Sigmoid colon (tissue), 7 donors: ENCODE results near the gene NHS. TPM values are rescaled to one million over a fixed set of nuclear protein-coding genes. Genes with fewer than 3 reads are reported as not detected.

Source experiments
- DNase-seq: peaks from one replicate; pipeline ENCODE4 v3.0.0-alpha.2; 2019
- H3K27ac ChIP-seq, 4 donors: fragments of 200-600 bp; sonication (generic); one replicate each; pipeline ENCODE4 v1.5.1; 2016 to 2019; ENCODE audit warnings: mild to moderate bottlenecking in 1 of 4
- H3K27me3 ChIP-seq, 3 donors: fragments of 200-600 bp; sonication (generic); one replicate each; pipeline ENCODE4 v1.5.1; 2019; ENCODE audit warnings: mild to moderate bottlenecking in 1 of 3
- H3K36me3 ChIP-seq, 4 donors: fragments of 200-600 bp; sonication (generic); one replicate each; pipeline ENCODE4 v1.5.1; 2016 to 2019
- H3K4me1 ChIP-seq, 4 donors: fragments of 200-600 bp; sonication (generic); one replicate each; pipeline ENCODE4 v1.5.1; 2017 to 2019
- H3K4me3 ChIP-seq, 4 donors: fragments of 200-600 bp; sonication (generic); one replicate each; pipeline ENCODE4 v1.5.1; 2017 to 2019; ENCODE audit warnings: mild to moderate bottlenecking in 2 of 4, moderate library complexity in 1 of 4
- H3K9me3 ChIP-seq, 4 donors: fragments of 200-600 bp in 3 of 4; sonication (generic) in 3 of 4; one replicate each; pipeline versions ENCODE4 v1.5.1 to v1.6.1; 2013 to 2019
- EP300 ChIP-seq, 4 donors: sonication (generic); formaldehyde crosslinking; IDR thresholded peaks; one replicate each; pipeline ENCODE4 v1.6.1; 2017; ENCODE audit warnings: antibody characterized with exemption in 4 of 4
- POLR2A ChIP-seq, 2 donors: fragments of 450-650 bp; IDR thresholded peaks; one replicate each; pipeline ENCODE4 v1.6.1; 2016; ENCODE audit warnings: antibody characterized with exemption in 2 of 2, mild to moderate bottlenecking in 2 of 2, moderate library complexity in 2 of 2
- POLR2AphosphoS5 ChIP-seq, 4 donors: sonication (generic); formaldehyde crosslinking; IDR thresholded peaks; one replicate each; pipeline ENCODE4 v1.6.1; 2017; ENCODE audit warnings: antibody characterized with exemption in 4 of 4
- WGBS, 2 donors: extraction: QIAGEN DNeasy Blood & Tissue Kit; methylation state at CpG; one replicate each; pipeline ENCODE4 v1.1.7; 2013; 5-methylcytosine and 5-hydroxymethylcytosine counted together
- intact Hi-C: fragments of 100-400 bp; cut with DNase I; formaldehyde crosslinking; loops from one replicate; pipeline ENCODE4 v1.15.1; 2023
- polyA plus RNA-seq, 3 donors: library from polyadenylated mRNA; stranded (reverse); fragments of 200-250 nt; gene quantifications; one replicate each; pipeline ENCODE4 v1.2.3, GENCODE V29; 2013
- total RNA-seq, 4 donors: library from RNA; depleted of rRNA; stranded (reverse); fragments of >200 nt; gene quantifications; one replicate each; pipeline ENCODE4 v1.1.0, GENCODE V29; 2016
- TF ChIP-seq, protein P1 (sequence below), 4 experiments: fragments of 450-650 bp in 3 of 4; fragments of 200-600 bp in 1 of 4; IDR thresholded peaks; one replicate each; pipeline ENCODE4 v1.5.1; 2016 to 2019; ENCODE audit warnings: antibody characterized with exemption in 4 of 4, mild to moderate bottlenecking in 3 of 4, moderate library complexity in 2 of 4
- donor health status: healthy with polysubstance abuse.
- donor health status: Bipolar disorder and iron deficiency.
- donor health status: healthy.

The NHS gene
- total and polyA plus RNA-seq, 7 donors: under 0.01 to 22.7 (median 9.3) TPM

DNA sequence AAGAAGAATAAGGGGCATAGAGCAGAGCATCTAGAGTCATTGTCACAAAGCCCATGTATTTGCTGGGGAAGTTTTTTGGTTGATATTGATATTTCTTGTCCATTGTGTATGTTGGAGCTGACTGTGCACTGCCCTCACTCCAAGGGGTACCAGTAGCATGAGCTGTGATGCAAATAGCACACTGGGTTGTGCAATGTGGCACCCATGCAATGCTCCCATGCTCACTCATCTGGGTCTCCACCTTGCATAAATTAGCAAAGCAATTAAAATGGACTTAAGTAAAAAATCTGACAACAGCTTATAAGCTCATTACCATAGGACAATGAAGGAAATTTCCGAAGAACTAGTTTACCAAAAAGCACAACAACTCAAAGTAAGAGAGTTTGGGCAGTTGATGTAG lies 87.9 kb downstream of the NHS start:
- 92 to 95% methylated on average over 1 of the region's 1 CpG for WGBS, 2 donors
- Histone ChIP-seq H3K9me3 (no peaks in the 10 kb centered on the region), H3K4me3 (no peak overlapping the region), H3K27me3 (no peaks in the 10 kb centered on the region), H3K36me3 (no peaks in the 10 kb centered on the region), H3K27ac (no peak overlapping the region), H3K4me1 (peaks cover 0 to 19% (median 0%) of the 10 kb centered on the region in 4 donors)
- intact Hi-C loops: loop anchor here (10.0 kb wide), 1 partner anchor 88 kb away; the partner anchor contains the start of gene NHS
- DNase-seq: no peak
- TF ChIP-seq, protein P1, sequence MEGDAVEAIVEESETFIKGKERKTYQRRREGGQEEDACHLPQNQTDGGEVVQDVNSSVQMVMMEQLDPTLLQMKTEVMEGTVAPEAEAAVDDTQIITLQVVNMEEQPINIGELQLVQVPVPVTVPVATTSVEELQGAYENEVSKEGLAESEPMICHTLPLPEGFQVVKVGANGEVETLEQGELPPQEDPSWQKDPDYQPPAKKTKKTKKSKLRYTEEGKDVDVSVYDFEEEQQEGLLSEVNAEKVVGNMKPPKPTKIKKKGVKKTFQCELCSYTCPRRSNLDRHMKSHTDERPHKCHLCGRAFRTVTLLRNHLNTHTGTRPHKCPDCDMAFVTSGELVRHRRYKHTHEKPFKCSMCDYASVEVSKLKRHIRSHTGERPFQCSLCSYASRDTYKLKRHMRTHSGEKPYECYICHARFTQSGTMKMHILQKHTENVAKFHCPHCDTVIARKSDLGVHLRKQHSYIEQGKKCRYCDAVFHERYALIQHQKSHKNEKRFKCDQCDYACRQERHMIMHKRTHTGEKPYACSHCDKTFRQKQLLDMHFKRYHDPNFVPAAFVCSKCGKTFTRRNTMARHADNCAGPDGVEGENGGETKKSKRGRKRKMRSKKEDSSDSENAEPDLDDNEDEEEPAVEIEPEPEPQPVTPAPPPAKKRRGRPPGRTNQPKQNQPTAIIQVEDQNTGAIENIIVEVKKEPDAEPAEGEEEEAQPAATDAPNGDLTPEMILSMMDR (IDR thresholded peaks at IDR 0.05): no peak

DNA sequence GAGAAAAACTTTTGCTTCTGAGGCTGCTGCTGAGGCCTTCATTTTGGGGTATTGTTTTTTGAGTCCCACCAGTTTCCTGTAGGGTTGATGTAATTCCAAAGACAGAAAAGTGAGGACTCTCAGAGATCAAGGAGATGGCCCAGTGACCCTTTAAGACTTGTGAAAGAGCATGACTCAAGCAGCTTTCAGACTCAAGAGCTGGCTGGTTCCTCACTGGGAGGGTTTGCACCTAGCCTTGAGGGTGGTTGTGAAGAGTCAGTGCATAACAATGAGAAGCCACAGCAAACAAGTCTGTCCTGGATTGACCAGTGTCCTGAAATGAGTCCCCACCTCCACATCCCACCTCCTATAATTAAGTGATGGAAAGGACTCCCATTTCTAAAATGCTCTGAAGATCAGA lies 89.2 kb downstream of the NHS start:
- no peaks in the 10 kb centered on the region for H3K27me3 ChIP-seq
- TF ChIP-seq EP300 (IDR thresholded peaks at IDR 0.05) (no peak), POLR2AphosphoS5 (IDR thresholded peaks at IDR 0.05) (no peak), POLR2A (IDR thresholded peaks at IDR 0.05) (no peak)
- TF ChIP-seq, protein P1 (IDR thresholded peaks at IDR 0.05): no peak
- no peak for DNase-seq
- intact Hi-C loops: loop anchor here (10.0 kb wide), 1 partner anchor 89 kb away; the partner anchor contains the start of gene NHS
- H3K9me3 ChIP-seq: no peaks in the 10 kb centered on the region
- H3K27ac ChIP-seq: no peak overlapping the region
- H3K4me1 ChIP-seq: peaks cover 0 to 16% (median 0%) of the 10 kb centered on the region in 4 donors
- no peak overlapping the region for H3K4me3 ChIP-seq
- H3K36me3 ChIP-seq: no peaks in the 10 kb centered on the region

GRCh38 chrX:17465201-17465600 lies 90.2 kb downstream of the NHS start:
- DNase-seq: no peak
- Histone ChIP-seq H3K27ac (no peak overlapping the region), H3K36me3 (no peaks in the 10 kb centered on the region), H3K4me3 (no peak overlapping the region), H3K9me3 (no peaks in the 10 kb centered on the region), H3K27me3 (no peaks in the 10 kb centered on the region), H3K4me1 (peaks cover 0 to 9% (median 0%) of the 10 kb centered on the region in 4 donors)
- intact Hi-C loops: loop anchor here (10.0 kb wide), 1 partner anchor 90 kb away; the partner anchor contains the start of gene NHS
- TF ChIP-seq EP300 (IDR thresholded peaks at IDR 0.05) (no peak), POLR2AphosphoS5 (IDR thresholded peaks at IDR 0.05) (no peak), POLR2A (IDR thresholded peaks at IDR 0.05) (no peak)
- TF ChIP-seq, protein P1 (IDR thresholded peaks at IDR 0.05): no peak
- WGBS, 2 donors: 93 to 95% methylated on average over 2 of the region's 2 CpGs

GRCh38 chrX:17465802-17466201 lies 90.8 kb downstream of the NHS start:
- H3K36me3 ChIP-seq: no peaks in the 10 kb centered on the region
- TF ChIP-seq POLR2A (IDR thresholded peaks at IDR 0.05): no peak
- TF ChIP-seq EP300 (IDR thresholded peaks at IDR 0.05): no peak
- TF ChIP-seq, protein P1 (IDR thresholded peaks at IDR 0.05): no peak
- TF ChIP-seq POLR2AphosphoS5 (IDR thresholded peaks at IDR 0.05): no peak
- no peak overlapping the region for H3K27ac ChIP-seq
- no peak for DNase-seq
- intact Hi-C loops: loop anchor here (10.0 kb wide), 1 partner anchor 91 kb away; the partner anchor contains the start of gene NHS
- WGBS, 2 donors: 90 to 91% methylated on average over 4 of the region's 4 CpGs
- H3K27me3 ChIP-seq: no peaks in the 10 kb centered on the region
- no peak overlapping the region for H3K4me3 ChIP-seq
- no peaks in the 10 kb centered on the region for H3K9me3 ChIP-seq
- H3K4me1 ChIP-seq: peaks cover 0 to 9% (median 0%) of the 10 kb centered on the region in 4 donors

- H3K9me3 ChIP-seq: no peaks in the 10 kb centered on the region
- peaks cover 0 to 10% (median 0%) of the 10 kb centered on the region in 4 donors for H3K4me1 ChIP-seq
- WGBS, 2 donors: 88 to 92% methylated on average over 6 of the region's 6 CpGs
- intact Hi-C loops: no loop called here
- no peak overlapping the region for H3K27ac ChIP-seq
- no peaks in the 10 kb centered on the region for H3K36me3 ChIP-seq
- H3K27me3 ChIP-seq: no peaks in the 10 kb centered on the region
- no peak for DNase-seq
- no peak overlapping the region for H3K4me3 ChIP-seq
- TF ChIP-seq EP300 (IDR thresholded peaks at IDR 0.05) (no peak), POLR2A (IDR thresholded peaks at IDR 0.05) (no peak), POLR2AphosphoS5 (IDR thresholded peaks at IDR 0.05) (no peak)
- TF ChIP-seq, protein P1 (IDR thresholded peaks at IDR 0.05): no peak
Measured at GRCh38 chrX:17470136-17470535, 95.1 kb downstream of the NHS start.
